Prostate gland (tissue), 2 donors: ENCODE measurements around the gene TDRD9. TPM values are rescaled to one million over a fixed set of nuclear protein-coding genes. Genes with fewer than 3 reads are reported as not detected.

Experiments used
- DNase-seq: peaks from one replicate; pipeline ENCODE4 v3.0.0-alpha.2; 2019; ENCODE audit warnings: low spot score
- H3K27ac ChIP-seq, 2 donors: fragments of 200-600 bp; sonication (generic); 2 replicates each; pipeline ENCODE4 v1.5.1; 2017 to 2019
- H3K27me3 ChIP-seq: fragments of 200-600 bp; sonication (generic); replicated peaks from 2 replicates; pipeline ENCODE4 v1.5.1; 2019; ENCODE audit not compliant: insufficient read depth
- H3K36me3 ChIP-seq, 2 donors: fragments of 200-600 bp; sonication (generic); 1 replicate in 1 of 2; 2 replicates in 1 of 2; pipeline versions ENCODE4 v1.5.1 to v1.8.1; 2017 to 2019
- H3K4me1 ChIP-seq: fragments of 200-600 bp; sonication (generic); replicated peaks from 2 replicates; pipeline ENCODE4 v1.5.1; 2019
- H3K4me3 ChIP-seq, 2 donors: fragments of 200-600 bp; sonication (generic); 2 replicates each; pipeline ENCODE4 v1.5.1; 2017 to 2019
- H3K9me3 ChIP-seq: fragments of 200-600 bp; sonication (generic); 2 replicates; pipeline ENCODE4 v1.5.1; 2017
- POLR2A ChIP-seq: fragments of 450-650 bp; IDR thresholded peaks from one replicate; pipeline ENCODE4 v1.6.1; 2016; ENCODE audit warnings: antibody characterized with exemption, mild to moderate bottlenecking
- POLR2AphosphoS5 ChIP-seq: sonication (generic); formaldehyde crosslinking; IDR thresholded peaks from one replicate; pipeline ENCODE4 v1.6.1; 2017; ENCODE audit warnings: antibody characterized with exemption
- WGBS: methylation state at CpG from one replicate; pipeline ENCODE4 v1.1.5; 2018; 5-methylcytosine and 5-hydroxymethylcytosine counted together
- intact Hi-C: fragments of 100-400 bp; cut with DNase I; formaldehyde crosslinking; loops from one replicate; pipeline ENCODE4 v1.14.2; 2022
- total RNA-seq, 2 donors: library from RNA; depleted of rRNA; stranded (reverse); fragments of >200 nt; gene quantifications; one replicate each; pipeline ENCODE4 v1.1.0, GENCODE V29; 2016
- TF ChIP-seq, protein P1 (sequence below), 4 experiments: fragments of 200-600 bp in 2 of 4; fragments of 450-650 bp in 2 of 4; sonication (generic) in 2 of 4; IDR thresholded peaks; 1 replicate in 3 of 4; 2 replicates in 1 of 4; pipeline ENCODE4 v1.5.1; 2016 to 2019; ENCODE audit warnings: antibody characterized with exemption in 4 of 4, mild to moderate bottlenecking in 2 of 4, moderate library complexity in 2 of 4

The TDRD9 gene
- total RNA-seq, 2 donors from 2014 or later, result 0.64 to 18.2 TPM

GRCh38 chr14:103889313-103890051, 38.8 kb upstream of the TDRD9 start:
- Histone ChIP-seq H3K9me3 (no peaks in the 10 kb centered on the region), H3K4me1 (peaks cover 3% of the 10 kb centered on the region), H3K27me3 (no peaks in the 10 kb centered on the region), H3K36me3 (no peaks in the 10 kb centered on the region), H3K4me3 (no peak overlapping the region), H3K27ac (peak overlapping the region in 1 of 2 donors; percentile 33)
- DNase-seq, result no peak
- intact Hi-C loops, result no loop called here
- TF ChIP-seq POLR2AphosphoS5 (peak; percentile 24), POLR2A (no peak)
- TF ChIP-seq, protein P1, sequence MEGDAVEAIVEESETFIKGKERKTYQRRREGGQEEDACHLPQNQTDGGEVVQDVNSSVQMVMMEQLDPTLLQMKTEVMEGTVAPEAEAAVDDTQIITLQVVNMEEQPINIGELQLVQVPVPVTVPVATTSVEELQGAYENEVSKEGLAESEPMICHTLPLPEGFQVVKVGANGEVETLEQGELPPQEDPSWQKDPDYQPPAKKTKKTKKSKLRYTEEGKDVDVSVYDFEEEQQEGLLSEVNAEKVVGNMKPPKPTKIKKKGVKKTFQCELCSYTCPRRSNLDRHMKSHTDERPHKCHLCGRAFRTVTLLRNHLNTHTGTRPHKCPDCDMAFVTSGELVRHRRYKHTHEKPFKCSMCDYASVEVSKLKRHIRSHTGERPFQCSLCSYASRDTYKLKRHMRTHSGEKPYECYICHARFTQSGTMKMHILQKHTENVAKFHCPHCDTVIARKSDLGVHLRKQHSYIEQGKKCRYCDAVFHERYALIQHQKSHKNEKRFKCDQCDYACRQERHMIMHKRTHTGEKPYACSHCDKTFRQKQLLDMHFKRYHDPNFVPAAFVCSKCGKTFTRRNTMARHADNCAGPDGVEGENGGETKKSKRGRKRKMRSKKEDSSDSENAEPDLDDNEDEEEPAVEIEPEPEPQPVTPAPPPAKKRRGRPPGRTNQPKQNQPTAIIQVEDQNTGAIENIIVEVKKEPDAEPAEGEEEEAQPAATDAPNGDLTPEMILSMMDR (IDR thresholded peaks at IDR 0.05), result no peak
- WGBS, result 52% methylated on average over 31 of the region's 31 CpGs

DNA sequence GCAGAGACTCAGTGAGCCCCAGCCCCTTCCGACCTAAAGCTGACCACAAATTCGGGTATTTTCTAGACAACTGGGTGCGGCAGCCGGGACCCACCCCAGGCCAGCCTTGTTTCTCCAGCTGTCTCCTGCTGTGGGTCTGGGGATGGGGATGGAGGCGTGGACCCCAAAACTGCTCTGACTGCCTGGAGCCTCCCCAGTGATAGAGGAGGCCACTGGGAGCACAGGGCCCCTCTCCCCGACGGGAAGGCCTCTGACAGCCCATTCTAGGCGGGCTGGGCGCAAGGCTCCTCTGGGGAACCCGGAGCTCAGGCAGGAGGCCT, 38.2 kb upstream of the TDRD9 start:
- no peaks in the 10 kb centered on the region for H3K36me3 ChIP-seq
- intact Hi-C loops, result no loop called here
- no peaks in the 10 kb centered on the region for H3K27me3 ChIP-seq
- H3K4me1 ChIP-seq, result peaks cover 3% of the 10 kb centered on the region
- DNase-seq, result no peak
- H3K4me3 ChIP-seq, result no peak overlapping the region
- H3K9me3 ChIP-seq, result no peaks in the 10 kb centered on the region
- TF ChIP-seq POLR2AphosphoS5, result no peak
- TF ChIP-seq, protein P1 (IDR thresholded peaks at IDR 0.05), result no peak
- TF ChIP-seq POLR2A, result no peak
- 83% methylated on average over 10 of the region's 10 CpGs for WGBS
- peak overlapping the region in 1 of 2 donors; percentile 33 for H3K27ac ChIP-seq

DNA sequence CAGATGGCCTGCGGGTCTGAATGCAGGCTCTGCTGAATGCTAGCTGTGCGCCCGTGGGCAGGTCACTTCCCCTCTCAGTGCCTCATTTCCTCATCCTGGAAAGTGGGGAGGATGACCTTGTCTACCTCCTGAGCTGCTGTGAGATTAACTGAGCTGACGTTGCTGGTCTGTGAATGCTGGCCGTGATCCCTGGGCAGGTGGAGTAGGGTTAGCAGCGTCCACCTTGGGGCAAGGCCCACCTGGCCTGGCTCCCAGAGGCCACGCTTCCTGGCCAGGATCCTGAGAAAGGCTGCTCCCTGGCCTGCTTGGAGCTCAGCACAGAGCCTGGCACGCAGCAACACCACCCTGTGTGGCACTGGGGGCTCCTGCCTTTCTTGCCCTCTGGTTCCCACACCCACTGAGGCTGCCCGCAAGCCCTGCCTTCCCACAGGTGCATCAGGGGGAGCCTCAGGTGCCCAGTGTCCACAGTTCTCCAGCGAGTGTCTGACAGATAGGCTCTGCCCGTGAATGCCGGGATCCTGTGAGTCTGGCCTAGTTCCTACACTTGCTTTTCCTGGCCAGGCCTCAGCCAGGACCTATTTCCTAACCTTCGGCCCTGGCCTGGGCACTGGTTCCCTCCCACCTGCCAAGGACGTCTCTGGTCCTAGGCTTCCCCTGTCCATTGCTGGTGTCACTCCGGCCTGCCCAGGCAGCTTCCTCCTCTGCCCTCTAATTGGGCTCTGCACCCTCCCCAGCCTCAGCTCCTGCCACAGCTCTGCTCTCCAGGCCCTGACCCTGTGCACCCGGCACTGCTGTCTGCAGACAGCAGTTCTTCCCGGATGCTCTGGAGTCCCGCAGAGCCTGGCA, 37.2 kb upstream of the TDRD9 start:
- Histone ChIP-seq H3K36me3 (no peaks in the 10 kb centered on the region), H3K4me3 (no peak overlapping the region), H3K27me3 (no peaks in the 10 kb centered on the region), H3K9me3 (no peaks in the 10 kb centered on the region), H3K27ac (no peak overlapping the region), H3K4me1 (peaks cover 3% of the 10 kb centered on the region)
- intact Hi-C loops, result no loop called here
- DNase-seq, result no peak
- 87% methylated on average over 17 of the region's 18 CpGs for WGBS
- TF ChIP-seq POLR2AphosphoS5, result no peak
- TF ChIP-seq POLR2A, result no peak
- TF ChIP-seq, protein P1 (IDR thresholded peaks at IDR 0.05), result no peak

DNA sequence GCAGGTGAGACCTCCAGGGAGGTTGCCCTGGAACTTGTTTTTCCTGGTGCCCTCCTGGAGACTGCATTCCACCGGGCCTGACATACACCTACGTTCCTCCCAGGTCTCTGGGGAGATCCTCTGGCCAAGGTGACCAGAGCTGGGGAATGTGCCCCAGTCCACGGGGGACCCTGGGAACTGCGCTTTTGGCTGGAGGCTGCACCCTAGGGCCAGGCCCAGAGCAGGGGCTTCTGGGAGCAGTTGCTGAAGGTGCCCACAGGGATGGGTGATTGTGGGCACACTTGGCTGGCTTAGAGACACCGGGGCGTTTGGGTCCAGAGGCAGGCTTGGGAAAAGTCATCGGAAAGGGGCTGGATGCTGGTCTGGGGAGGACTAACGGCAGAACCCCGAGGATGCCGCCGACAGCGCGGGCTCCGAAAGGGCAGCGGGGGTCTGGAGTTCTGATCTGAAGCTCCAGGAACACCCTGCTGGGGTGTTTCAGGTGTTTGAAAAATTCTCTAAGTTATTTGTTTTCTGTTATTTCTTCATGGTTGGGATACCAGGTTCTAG, 36.5 kb upstream of the TDRD9 start:
- Histone ChIP-seq H3K27me3 (no peaks in the 10 kb centered on the region), H3K27ac (no peak overlapping the region), H3K36me3 (no peaks in the 10 kb centered on the region), H3K4me3 (no peak overlapping the region), H3K4me1 (peaks cover 3% of the 10 kb centered on the region), H3K9me3 (no peaks in the 10 kb centered on the region)
- TF ChIP-seq, protein P1 (IDR thresholded peaks at IDR 0.05), result no peak
- TF ChIP-seq POLR2AphosphoS5 (no peak), POLR2A (no peak)
- DNase-seq, result no peak
- 86% methylated on average over 14 of the region's 15 CpGs for WGBS
- intact Hi-C loops, result no loop called here
